ENCODE measurements around the gene ELL.

GRCh38 chr19:18438331-18439024 lies 83.4 kb downstream of the ELL start:
- no peak for TF ChIP-seq CTCF (IDR thresholded peaks at IDR 0.05)
- no peak for TF ChIP-seq POLR2AphosphoS5 (IDR thresholded peaks at IDR 0.05)
- TF ChIP-seq EP300 (IDR thresholded peaks at IDR 0.05) = no peak
